ENCODE measurements around the gene RXFP4. TPM values are rescaled to one million over a fixed set of nuclear protein-coding genes. Genes with fewer than 3 reads are reported as not detected.

RXFP4 gene
- total RNA-seq, 1 donor from 2014 or later = not detected

- no peaks in the 10 kb centered on the region for H3K27me3 ChIP-seq (ENCODE audit: low read depth)
- H3K36me3 ChIP-seq = peaks cover 61% of the 10 kb centered on the region
- no peak for ATAC-seq
- no peak for DNase-seq
- peak overlapping the region; percentile 66 for H3K4me3 ChIP-seq
- intact Hi-C loops (cut with DNase I) = no loop called here
- H3K4me1 ChIP-seq = peaks cover 37% of the 10 kb centered on the region
- TF ChIP-seq CTCF (IDR thresholded peaks at IDR 0.05) = no peak
- no peaks in the 10 kb centered on the region for H3K9me3 ChIP-seq
- no peak overlapping the region for H3K27ac ChIP-seq
These were observed 9.0 kb upstream of the RXFP4 start for GRCh38 chr1:155932487-155932886.

DNA sequence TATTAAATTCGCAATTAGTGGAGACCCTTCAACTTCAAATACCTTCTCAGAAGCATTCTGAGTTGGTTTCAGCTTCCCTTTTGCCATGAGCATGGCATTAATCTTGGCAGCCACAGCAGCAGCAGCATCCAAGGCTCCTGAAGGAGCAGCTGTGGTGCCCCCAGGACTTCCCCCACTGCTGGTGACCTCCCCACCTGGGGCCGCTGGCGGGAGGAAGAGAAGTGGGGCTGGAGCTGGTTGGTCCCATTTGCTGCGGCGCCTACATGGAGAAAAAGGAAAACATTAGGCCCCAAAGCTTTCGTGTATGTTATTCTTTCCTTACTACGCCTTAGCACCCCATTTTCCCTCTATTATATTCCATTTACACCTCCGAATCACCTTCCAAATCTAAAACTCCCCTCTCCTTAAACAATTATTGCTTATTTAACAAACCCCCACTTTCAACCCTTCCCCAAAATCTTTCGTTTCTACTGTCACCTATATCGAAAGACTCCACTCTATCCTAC is 7.8 kb upstream of the RXFP4 start:
- peak overlapping the region; percentile 66 for H3K4me3 ChIP-seq
- peaks cover 45% of the 10 kb centered on the region for H3K4me1 ChIP-seq
- no peaks in the 10 kb centered on the region for H3K9me3 ChIP-seq
- intact Hi-C loops (cut with DNase I) = no loop called here
- DNase-seq (no peak), ATAC-seq (no peak)
- H3K27ac ChIP-seq = peak overlapping the region; percentile 86
- peaks cover 50% of the 10 kb centered on the region for H3K36me3 ChIP-seq
- TF ChIP-seq CTCF (IDR thresholded peaks at IDR 0.05) = no peak
- H3K27me3 ChIP-seq (ENCODE audit: low read depth) = no peaks in the 10 kb centered on the region

GRCh38 chr1:155934097-155934935 is 7.1 kb upstream of the RXFP4 start, which contains the start of gene KHDC4:
KHDC4 (minus strand) TSS chr1:155934413; CDS start chr1:155934373, 40 bp downstream.
- peak; percentile 20 for TF ChIP-seq CTCF (IDR thresholded peaks at IDR 0.05)
- Histone ChIP-seq H3K36me3 (peaks cover 43% of the 10 kb centered on the region), H3K4me1 (peaks cover 48% of the 10 kb centered on the region), H3K9me3 (no peaks in the 10 kb centered on the region), H3K27me3 (ENCODE audit: low read depth) (no peaks in the 10 kb centered on the region), H3K27ac (peak within 1 kb of the TSS; percentile 86), H3K4me3 (peak within 1 kb of the TSS; percentile 66)
- DNase-seq = peak; percentile 96
- peak; percentile 98 for ATAC-seq
- intact Hi-C loops (cut with DNase I) = no loop called here

- intact Hi-C loops (cut with DNase I) = no loop called here
- H3K4me3 ChIP-seq = peak overlapping the region; percentile 66
- peak overlapping the region; percentile 86 for H3K27ac ChIP-seq
- H3K36me3 ChIP-seq = peaks cover 36% of the 10 kb centered on the region
- no peaks in the 10 kb centered on the region for H3K27me3 ChIP-seq (ENCODE audit: low read depth)
- ATAC-seq (peak; percentile 29 to 42), DNase-seq (no peak)
- TF ChIP-seq CTCF (IDR thresholded peaks at IDR 0.05) = no peak
- no peaks in the 10 kb centered on the region for H3K9me3 ChIP-seq
- H3K4me1 ChIP-seq = peaks cover 52% of the 10 kb centered on the region
These were observed 6.4 kb upstream of the RXFP4 start for GRCh38 chr1:155934936-155935590.

DNA sequence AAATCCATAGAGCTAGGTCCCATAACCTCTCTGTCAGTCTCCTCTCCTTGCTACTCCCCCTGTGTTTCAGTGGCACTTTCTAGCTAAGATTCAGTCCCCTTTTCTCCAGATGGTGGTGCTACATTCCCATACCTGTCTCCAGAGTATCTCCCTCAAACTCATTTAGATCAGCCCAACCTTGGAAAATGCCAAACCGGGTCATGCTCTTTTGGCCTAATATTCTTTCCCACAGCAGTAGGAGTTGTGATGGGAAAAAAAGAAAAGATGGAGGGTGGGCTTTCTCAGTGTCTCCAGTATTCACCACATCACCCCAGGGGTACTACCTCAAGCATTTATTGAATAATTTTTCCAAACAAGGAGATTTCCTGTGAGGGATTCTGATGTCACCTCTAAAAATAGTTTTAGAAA is 3.2 kb upstream of the RXFP4 start:
- no peak for DNase-seq
- H3K4me1 ChIP-seq = peaks cover 52% of the 10 kb centered on the region
- TF ChIP-seq CTCF (IDR thresholded peaks at IDR 0.05) = peak; percentile 61
- H3K9me3 ChIP-seq = no peaks in the 10 kb centered on the region
- no peak overlapping the region for H3K27ac ChIP-seq
- no peak for ATAC-seq
- intact Hi-C loops (cut with DNase I) = no loop called here
- peaks cover 4% of the 10 kb centered on the region for H3K36me3 ChIP-seq
- H3K27me3 ChIP-seq (ENCODE audit: low read depth) = no peaks in the 10 kb centered on the region
- H3K4me3 ChIP-seq = no peak overlapping the region

All from lower lobe of right lung (tissue), 2 donors.